HG03571 (cell line): ENCODE data around the gene ASIP.
"Not testable (repeated sequence)": the region's sequence is repeated elsewhere in the genome, so short reads cannot be mapped to it uniquely, and the experiment has no call there.

ENCODE experiments used
- ATAC-seq: cut with Tn5 transposase; IDR thresholded peaks from one replicate; pipeline ENCODE4 v1.9.1; 2021; ENCODE audit not compliant: unreplicated experiment

ASIP gene

DNA sequence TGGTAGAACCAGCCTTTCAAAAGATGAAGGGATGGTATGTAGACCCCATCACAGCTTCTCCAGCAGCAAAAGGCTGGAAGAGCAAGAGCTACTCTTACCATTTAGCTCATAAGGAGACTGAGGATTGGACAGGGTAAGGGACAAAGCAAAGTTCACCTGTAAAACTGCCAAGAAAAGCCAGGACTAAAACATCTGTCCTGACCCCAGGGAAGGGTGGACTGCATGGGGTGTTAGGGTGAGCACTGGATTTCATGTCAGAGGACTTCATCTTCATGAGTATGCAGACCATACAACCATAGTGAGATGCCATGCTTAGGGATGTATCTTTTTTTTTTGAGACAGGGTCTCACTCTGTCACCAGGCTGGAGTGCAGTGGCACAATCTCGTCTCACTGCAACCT, 42.6 kb downstream of the ASIP start:
- ATAC-seq, result no peak

DNA sequence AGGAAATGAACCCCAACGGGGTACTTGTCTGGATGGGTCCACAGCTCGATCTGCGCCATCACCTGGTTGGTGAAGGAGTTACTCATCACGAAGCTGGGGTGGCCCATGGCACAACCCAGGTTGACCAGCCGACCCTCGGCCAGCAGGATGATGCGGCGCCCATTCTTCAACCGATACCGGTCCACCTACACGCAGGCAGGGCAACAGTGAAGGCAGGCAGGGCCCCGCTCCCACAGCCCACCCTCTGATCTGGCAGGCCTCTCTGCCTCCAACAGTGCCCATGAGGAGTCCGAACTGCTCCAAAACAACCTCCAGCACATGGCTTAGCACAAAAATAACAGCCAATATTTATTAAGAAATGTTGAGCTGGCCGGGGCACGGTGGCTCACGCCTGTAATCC, 44.2 kb downstream of the ASIP start:
- ATAC-seq, result no peak

DNA sequence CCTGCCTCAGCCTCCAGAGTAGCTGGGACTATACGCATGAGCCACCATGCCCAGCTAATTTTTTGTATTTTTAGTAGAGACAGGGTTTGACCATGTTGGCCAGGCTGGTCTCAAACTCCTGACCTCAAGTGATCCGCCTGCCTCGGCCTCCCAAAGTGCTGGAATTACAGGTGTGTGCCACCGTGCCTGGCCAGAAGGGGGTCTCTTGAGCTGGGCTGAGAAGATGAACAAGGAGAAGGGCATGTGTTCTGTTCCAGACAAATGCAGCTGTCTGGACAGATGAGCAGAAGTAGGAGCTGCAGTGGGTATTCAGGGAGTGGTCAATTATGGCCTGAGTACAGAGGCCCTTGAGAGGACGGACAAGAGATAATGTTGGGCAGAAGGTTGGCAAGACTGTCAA, 46.3 kb downstream of the ASIP start:
- not testable (repeated sequence) for ATAC-seq

DNA sequence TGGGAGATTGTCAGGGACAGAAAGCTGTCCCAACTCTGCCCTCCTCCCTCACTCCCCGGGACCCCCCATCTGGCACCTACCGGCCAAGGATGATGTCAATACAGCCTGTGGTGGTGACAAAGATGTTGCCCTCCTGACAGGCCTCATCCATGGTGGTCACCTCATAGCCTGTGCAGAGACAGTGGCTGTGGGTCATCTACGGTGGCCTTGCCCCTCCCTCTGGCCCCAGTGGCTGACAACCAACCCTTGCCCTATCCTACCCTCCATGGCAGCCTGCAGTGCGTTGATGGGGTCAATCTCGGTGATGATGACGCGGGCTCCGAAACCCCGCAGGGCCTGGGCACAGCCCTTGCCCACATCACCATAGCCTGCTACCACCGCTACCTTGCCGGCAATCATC, 49.2 kb downstream of the ASIP start:
- no peak for ATAC-seq

DNA sequence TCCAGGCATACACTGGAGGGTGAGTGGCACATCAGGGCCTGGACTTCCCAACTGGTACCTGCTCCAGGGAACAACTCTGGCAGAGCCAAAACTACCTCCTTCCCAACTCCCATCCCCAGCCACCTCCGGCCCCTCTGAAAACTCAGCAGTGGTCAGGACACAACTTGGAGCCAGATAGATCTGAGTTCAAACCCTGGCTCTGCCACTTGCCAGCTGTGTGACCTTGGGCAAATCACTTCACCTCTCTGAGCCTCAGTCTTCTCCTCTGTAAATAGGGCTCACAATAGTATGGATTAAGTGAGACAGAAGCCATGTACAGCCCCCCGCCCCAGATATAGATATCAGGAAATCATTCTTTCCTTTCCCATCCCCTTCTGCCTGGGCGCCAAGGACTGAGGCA, 51.3 kb downstream of the ASIP start:
- no peak for ATAC-seq

DNA sequence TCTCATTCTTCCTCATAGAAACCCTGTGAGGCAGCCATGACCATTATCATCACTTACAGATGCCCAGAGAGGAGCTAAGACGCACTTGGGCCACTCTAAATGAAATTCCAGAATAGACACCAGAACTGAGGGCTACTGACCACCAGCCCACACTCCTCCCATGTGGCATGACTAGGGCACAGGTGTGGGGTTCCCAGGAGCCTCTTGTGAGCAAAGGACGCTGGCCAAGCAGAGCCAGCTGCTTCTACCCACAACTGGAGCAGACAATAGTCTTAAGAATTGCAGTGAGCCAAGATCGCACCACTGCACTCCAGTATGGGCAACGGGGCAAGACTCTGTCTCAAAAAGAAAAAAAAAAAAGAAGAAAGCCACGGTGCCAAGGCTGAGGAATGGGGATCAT, 51.9 kb downstream of the ASIP start:
- no peak for ATAC-seq

DNA sequence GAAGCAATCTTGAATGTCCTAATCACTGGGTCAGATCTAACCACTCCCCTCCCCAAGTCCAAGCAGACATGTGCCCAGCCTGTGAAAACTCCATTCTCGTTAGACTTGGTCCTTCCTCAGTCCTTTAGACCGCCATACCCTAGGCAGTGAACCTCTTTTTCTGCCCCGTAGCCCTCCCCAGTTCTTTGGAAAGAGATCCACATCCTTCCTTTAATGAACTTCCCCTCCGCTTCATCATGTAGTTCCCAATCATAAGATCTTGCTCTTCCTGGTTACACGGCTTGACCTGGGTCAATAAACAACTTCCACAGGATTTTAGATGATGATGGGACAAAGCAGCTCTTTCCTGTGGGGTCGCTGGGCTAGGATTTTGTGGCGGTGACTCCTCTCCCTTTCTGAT, 52.4 kb downstream of the ASIP start:
- no peak for ATAC-seq

DNA sequence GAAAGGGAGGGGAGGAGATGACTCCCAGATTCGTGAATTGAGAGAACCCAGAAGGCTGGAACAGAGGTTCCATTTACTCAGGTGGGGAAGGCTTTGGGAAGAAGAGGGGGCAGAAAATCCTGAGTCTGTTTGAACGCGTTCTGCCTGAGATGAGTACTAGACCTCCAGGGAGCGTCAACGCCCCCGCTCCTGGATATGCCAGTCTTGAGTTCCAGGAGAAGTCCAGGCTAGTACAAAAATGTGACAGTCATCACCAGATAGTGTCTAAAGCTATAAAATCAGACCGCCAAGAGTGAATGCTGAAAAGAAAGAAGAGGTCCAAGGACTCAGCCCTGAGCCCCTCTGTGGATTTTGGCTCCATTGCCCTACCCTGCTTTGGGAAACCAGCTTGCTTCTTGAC, 53.3 kb downstream of the ASIP start:
- no peak for ATAC-seq

DNA sequence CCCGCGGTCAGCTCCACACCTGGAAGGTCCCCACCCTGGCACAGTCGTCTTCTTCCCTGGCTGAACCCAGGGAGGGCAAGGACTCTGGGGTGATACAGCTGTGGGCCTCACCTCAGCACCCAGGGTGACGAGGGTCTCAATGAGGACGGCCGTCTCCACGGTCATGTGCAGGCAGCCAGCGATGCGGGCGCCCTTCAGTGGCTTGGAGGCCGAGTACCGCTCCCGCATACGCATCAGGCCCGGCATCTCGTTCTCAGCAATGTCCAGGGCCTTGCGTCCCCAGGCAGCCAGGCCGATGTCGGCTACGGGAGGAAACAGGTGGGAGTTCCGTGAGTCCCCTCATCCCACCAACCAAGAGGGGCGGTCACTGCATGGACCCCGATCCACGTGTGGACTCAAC, 54.1 kb downstream of the ASIP start:
- no peak for ATAC-seq

DNA sequence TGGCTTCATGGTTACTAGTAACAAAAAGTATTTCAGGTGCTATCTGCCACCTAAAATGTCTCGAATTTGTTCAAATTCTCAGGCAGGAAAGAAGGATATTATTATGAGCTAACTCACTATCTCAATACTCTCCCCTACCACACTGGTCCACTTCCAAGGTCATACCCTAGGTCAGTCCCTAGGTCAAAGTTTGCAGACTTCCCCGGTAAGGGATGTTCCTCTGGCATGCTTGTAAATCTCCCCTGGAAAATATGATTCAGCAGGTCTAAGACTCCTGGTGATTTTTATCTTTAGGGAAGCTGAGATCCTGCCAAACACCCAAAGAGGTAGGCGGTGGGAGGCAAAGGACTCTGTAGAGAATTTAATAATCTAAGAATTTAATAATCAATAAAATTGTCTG, 55.2 kb downstream of the ASIP start:
- no peak for ATAC-seq

DNA sequence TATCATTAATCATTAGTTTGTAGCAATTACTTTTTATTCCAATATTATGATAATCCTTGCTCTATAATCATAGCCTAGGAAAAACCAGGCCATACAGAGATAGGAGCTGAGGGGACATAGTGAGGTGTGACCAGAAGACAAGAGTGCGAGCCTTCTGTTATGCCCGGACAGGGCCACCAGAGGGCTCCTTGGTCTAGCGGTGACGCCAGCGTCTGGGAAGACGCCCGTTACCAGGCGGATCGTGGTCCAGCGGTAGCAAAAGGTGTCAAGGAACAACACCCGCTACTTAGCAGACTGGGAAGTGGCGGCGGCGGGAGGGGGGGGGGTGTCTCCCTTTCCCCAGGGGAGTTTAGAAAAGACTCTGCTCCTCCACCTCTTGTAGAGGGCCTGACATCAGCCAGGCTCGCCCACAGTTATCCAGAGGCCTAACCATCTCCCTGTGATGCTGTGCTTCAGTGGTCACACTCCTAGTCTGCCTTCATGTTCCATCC, 57.1 kb downstream of the ASIP start:
- ATAC-seq, result not testable (repeated sequence)

DNA sequence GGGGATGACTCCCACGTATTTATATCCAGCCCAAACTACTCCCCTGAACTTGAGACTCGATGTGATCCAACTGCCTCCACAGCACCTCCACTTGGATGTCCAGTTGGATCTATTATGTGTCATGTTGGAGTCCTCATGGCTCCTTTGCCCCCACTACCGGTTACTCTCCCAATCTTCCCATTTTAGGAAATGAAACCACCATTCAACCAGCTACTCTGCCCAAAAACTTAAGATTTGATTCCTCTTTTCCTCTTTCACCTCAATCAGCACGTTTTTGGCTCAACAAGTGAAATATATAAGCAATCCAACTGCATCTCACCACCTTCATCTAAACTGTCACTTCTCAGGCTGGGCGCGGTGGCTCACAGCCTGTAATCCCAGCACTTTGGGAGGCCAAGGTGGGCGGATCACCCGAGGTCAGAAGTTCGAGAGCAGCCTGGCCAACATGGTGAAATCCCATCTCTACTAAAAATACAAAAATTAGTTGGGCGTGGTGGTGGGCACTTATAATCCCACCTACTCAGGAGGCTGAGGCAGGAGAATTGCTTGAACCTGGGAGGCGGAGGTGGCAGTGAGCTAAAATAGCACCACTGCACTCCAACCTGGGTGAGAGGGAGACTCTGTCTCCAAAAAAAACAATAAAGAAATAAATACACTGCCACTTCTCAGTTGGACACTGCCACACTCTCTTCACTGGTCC, 58.5 kb downstream of the ASIP start:
- ATAC-seq, result no peak

DNA sequence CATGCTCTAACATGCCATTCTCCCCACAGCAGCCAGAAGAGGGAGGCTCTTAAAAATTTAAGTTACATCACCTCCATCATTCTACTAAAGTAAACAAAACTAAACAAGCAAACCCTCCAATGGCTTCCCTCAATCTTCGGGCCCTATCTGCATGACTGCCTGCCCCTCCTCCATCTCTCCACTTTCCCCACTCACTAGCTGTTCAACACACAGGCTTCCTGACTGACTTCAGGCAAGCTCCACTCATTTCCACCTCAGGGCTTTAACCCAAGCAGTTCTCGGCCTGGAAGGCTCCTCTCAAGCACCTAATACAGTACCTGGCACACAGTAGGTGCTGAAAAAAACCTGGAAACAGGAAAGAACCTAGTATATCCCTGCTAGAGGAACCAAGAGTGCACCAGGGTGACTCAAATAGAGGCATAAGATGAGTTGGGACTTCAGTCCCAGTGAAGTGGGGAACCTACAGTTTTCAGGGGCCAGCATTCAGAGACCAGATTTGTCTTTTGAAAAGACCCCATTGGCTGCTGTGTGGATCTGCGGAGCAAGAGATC, 59.1 kb downstream of the ASIP start:
- no peak for ATAC-seq

DNA sequence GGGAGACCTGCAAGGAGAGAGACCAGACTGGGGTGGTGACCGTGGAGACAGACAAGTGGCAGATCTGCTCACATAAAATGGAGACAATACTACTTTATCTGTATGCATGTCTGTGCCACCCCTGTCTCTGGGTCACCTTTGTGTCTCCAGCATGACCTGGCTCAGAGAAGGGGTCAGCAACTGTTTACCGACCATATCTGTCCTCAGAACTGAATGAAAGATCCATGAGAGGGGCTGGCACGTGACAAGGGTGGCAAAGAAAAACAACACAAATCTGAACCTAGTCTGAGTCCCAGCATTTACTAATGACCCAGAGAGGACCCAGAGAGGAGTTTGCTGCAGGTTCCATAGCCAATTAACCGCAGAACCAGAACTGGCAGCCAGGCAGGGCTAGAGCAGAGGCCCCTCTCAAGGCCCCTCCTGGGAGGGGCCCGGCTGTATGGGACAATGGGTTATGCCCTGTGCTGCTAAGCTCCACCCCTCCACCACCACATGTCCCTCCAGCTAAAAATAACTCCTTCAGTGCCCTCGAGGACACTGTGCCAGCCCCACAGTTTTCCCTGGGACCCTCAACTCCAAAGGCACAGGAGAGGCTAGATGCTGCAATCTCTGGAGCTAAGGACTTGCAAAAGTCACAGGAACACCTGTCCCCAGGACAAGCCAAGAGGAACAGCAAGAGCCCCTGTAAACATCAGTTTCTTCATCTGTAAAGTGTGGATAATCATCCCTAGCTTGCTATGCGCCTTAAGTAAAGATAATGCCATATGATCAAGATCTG, 59.8 kb downstream of the ASIP start:
- no peak for ATAC-seq

DNA sequence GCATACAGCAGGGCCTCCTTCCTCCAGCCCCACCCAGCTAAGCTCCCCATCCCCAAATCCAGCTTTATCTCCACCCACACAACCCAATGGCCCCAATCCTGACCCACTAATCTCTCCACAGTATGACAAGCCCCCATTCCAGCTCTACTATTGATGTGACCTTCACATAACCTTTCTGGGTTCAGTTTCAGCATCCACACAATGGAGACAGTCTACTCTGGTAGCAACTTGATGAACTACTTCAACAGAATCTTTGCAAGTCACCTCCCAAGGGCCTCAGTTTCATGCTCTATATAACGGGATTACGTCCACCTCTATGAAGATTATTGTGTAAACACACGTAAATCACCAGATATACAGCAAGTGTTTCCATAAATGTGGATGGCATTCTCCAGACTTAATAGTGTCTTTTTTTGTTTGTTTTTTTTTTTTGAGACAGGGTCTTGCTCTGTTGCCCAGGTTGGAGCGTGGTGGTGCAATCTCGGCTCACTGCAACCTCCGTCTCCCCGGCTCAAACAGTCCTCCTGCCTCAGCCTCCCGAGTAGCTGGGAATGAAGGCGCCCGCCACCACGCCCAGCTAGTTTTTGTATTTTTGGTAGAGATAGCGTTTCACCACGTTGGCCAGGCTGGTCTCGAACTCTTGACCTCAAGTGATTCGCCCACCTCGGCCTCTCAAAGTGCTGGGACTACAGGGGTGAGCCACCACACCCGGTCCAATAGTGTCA, 60.5 kb downstream of the ASIP start:
- ATAC-seq, result no peak

DNA sequence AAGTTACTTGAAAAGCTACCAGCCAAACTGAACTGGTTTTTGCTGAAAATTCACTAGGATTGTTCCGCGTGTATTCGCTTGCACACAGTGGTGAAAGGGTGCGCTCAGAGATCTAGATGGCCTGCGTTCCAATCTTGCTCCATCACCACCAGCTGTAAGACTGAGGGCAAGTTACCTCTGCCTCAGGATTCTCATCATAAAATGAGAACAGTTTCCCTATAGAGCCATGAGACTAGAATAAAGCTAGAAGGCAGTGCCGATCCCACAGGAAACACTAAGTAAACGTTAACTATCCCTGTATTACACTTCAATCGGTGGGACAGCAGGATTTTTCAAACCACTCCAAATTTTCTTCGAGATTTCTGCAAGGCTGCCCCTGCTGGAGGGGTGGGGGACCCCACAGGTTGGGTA, 61.1 kb downstream of the ASIP start:
- no peak for ATAC-seq

DNA sequence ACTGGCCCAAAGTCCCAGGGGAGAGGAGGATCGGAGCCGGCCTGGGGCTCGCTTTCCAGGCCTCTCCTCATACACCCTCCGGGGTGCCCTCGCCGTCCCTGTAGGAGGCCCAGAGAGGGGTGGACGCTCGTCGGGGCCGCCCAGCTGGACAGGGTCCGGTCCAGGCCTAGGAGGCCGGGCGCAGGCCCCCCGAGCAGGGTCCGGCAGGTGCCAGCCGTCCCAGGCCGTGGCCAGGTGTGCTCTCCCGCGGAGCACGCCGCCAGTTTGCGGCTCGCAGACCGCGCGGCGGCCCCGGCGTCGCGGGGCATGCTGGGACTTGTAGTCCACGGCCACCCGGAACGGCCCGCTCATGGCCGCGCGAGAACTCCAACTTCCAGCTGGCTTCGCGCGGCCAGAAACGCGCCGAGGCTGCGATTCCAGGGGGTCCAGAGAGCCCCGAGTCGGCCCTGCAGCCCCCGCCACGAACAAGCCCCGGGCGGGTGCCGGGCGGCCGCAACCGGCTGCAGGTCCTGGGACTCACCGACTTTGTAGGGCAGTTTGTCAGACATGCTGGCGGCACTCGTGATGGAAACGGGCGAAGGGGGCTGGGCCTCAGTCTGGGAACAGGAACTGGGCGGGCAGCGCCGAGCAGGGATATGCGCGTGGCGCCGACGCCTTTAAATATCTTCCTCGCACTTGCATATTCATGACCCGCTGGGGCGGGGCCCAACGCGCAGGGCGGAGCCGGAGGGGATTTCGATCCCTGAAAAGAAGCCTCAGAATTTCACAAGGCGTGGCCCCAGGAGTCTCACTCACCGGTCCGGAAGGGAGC, 61.7 kb downstream of the ASIP start, which contains the start of gene AHCY:
TSS of gene AHCY (minus strand) at position 633 of the 811 bp plus-strand sequence. CDS start at position 548, 85 bp downstream.
- ATAC-seq, result peak; percentile 84

DNA sequence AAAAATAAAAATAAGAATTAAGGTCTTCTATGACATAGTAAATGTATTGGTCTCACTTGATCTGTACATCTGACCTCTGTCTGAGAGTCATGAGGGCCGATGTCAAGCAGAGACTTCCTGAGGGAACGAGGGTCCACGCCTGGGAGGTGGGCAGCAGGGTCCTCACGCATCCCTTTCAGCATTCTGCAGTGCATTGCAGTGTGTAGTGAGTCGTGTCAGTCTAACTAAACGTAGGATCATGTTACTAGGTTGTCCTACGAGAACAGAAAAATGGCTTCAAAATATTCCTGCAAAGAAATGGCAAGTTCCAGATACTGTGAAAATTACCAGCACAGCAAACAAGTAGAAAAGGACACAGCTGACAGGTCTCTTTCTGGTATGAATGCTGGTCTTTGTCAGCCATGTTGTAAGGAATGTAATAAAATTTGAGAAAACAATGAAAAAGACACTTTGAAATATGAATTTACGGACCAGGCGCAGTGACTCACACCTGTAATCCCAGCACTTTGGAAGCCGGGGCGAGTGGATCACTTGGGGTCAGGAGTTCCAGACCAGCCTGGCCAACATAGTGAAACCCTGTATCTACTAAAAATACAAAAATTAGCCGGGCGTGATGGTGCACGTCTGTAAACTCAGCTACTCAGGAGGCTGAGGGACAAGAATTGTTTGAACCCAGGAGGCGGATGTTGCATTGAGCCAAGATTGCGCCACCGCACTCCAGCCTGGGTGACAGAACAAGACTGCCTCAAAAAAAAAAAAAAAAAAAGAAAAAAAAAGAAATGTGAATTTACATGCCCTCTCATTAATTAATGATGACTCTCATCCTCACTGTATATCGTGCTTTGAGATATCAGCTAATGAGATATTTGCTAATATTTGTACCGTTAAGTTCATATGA, 64.4 kb downstream of the ASIP start:
- no peak for ATAC-seq

DNA sequence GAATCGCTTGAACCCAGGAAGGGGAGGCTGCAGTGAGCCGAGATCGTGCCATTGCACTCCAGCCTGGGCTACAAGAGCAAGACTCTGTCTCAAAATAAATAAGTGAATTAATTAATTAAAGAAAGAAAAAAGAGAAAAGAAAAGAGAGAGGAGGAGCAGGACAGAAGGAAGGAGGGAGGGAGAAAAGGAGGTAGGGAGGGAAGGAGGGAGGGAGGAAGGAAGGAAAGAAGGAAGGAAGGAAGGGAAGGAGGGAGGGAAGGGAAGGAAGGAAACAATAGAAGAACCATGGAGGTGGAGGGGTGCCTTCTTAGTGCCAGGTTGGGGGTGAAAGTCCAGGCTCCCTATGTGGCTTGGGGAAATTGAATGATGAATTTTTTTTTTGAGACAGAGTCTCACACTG, 68.5 kb downstream of the ASIP start:
- no peak for ATAC-seq
